ENCODE results near the gene ABLIM3.

DNA sequence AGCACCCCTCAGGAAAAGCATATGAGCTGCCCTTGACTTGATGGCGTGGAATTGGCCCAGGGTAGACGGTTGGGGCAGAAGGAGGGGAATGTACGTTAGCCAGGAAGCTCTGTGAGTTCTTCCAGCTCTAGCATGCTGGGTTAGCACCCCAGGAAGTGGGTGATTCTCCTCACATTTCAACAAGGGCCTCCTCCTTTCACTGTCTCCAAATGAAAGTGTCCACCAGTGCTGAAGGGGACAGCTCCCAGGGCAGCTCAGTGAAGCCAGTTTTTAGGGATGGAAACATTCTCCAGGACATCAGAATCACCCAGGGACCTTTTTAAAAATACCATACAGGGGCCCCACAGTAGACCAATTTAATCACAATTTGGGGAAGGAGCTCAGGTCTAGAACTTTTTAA lies 113.2 kb downstream of the ABLIM3 start:
- no peak for TF ChIP-seq CTCF (conservative IDR thresholded peaks at IDR 0.05; ENCODE audit: low read length)
- no peak for TF ChIP-seq EZH2phosphoT487 (IDR thresholded peaks at IDR 0.05; ENCODE audit: borderline replicate concordance, low read depth, low read length)

Data from OCI-LY7 (cell line).